Stimulated activated CD4-positive, alpha-beta T cell treated with anti-CD3 and anti-CD28 coated beads, Interleukin-12 subunit alpha, Interleukin-12 subunit beta, amount 100 ng/mL, for 24 hours (primary cell): Measurements from ENCODE around the gene LENEP.

Source experiments
- DNase-seq, 2 experiments: peaks; one replicate each; pipeline ENCODE4 v3.0.0-alpha.2; 2020; ENCODE audit warnings: low read depth in 2 of 2

Gene LENEP

GRCh38 chr1:154960446-154961136, 32.8 kb upstream of the LENEP start:
- no peak for DNase-seq

GRCh38 chr1:154961207-154962155, 31.9 kb upstream of the LENEP start, which contains the start of gene PYGO2:
TSS of gene PYGO2 (minus strand) at chr1:154961782. CDS start at chr1:154961576, 206 bp downstream.
- peak; percentile 64 to 84 for DNase-seq

- DNase-seq, result no peak
Measured at GRCh38 chr1:154962156-154962749, 31.1 kb upstream of the LENEP start.

GRCh38 chr1:154962795-154963330, 30.5 kb upstream of the LENEP start:
- no peak for DNase-seq

- no peak for DNase-seq
Measured at GRCh38 chr1:154963643-154964042, 29.7 kb upstream of the LENEP start.

- DNase-seq, result no peak
Measured at GRCh38 chr1:154964359-154964758, 29.0 kb upstream of the LENEP start.

- DNase-seq, result no peak
Measured at GRCh38 chr1:154966111-154966510, 27.3 kb upstream of the LENEP start.

GRCh38 chr1:154967331-154967950, 25.9 kb upstream of the LENEP start:
- no peak for DNase-seq

- no peak for DNase-seq
Measured at GRCh38 chr1:154968731-154969130, 24.7 kb upstream of the LENEP start.

- DNase-seq, result no peak
Measured at GRCh38 chr1:154969246-154969645, 24.1 kb upstream of the LENEP start.

- no peak for DNase-seq
Measured at GRCh38 chr1:154969860-154970452, 23.4 kb upstream of the LENEP start.

- DNase-seq, result peak in 1 of 2 experiments; percentile 30
Measured at GRCh38 chr1:154970631-154971340, 22.6 kb upstream of the LENEP start, which contains the start of gene SHC1. TSS of gene SHC1 (minus strand) at chr1:154970747. CDS start at chr1:154970526, 221 bp downstream.

- no peak for DNase-seq
Measured at GRCh38 chr1:154971341-154971998, 21.9 kb upstream of the LENEP start.

GRCh38 chr1:154972213-154972516, 21.2 kb upstream of the LENEP start:
- no peak for DNase-seq

- no peak for DNase-seq
Measured at GRCh38 chr1:154972517-154973343, 20.7 kb upstream of the LENEP start.

GRCh38 chr1:154973344-154974101, 19.9 kb upstream of the LENEP start:
- DNase-seq, result peak; percentile 78 to 98

GRCh38 chr1:154974102-154974807, 19.1 kb upstream of the LENEP start, which contains the start of gene CKS1B:
TSS of gene CKS1B (plus strand) at chr1:154974681. CDS start at chr1:154974746, 65 bp downstream.
- peak; percentile 87 to 92 for DNase-seq
